HUDEP-2 (cell line): ENCODE results near the gene RHOJ.

Experiments used
- DNase-seq, 76 experiments: peaks; one replicate each; lab custom pipeline; 2025; ENCODE audit not compliant: unreplicated experiment in 76 of 76; lab: John Stamatoyannopoulos, UW

The RHOJ gene

GRCh38 chr14:63205044-63205575, 867 bp downstream of the RHOJ start:
- DNase-seq: no peak

GRCh38 chr14:63205866-63206265, 1.6 kb downstream of the RHOJ start:
- no peak for DNase-seq

DNA sequence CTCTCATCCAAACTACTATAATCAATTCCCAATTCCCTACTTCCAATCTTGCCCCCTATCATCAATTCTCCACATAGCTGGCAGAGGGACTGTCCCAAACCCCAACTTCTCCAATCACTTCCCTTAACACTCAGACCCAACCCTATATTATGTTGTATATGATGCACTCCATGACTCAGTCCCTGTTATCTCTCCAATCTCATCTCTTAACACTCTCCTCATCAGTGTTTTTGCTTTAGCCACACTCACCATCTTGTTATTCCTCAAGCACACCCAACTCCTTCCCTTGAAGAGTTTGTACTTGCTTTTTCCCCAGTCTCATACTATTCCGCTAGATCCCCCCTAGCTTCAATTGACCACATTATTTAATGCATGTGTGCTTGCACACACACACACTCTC, 4.9 kb downstream of the RHOJ start:
- no peak for DNase-seq

DNA sequence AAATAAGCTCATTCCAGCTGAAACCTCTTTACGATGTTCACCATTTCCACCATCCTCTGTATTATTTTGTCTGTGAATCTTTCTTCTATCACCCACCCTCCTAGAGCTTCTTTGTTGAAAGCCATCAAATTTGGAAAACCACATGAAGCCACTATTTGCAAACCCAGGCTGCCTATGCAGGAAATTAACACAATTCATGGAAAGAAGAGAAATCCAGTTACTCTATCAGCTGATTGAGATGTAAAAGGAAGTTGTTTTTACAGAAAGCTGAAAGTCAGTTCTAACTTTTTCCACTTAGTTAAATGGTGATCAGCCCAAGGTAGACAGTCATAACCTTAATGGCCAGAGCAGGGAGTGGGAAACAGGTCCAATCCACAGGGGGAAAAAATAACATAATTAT, 6.6 kb downstream of the RHOJ start:
- no peak for DNase-seq

- DNase-seq: no peak
Observed at GRCh38 chr14:63212209-63212608, 8.0 kb downstream of the RHOJ start.

- no peak for DNase-seq
Observed at GRCh38 chr14:63212776-63213500, 8.7 kb downstream of the RHOJ start.

GRCh38 chr14:63214417-63215196, 10.4 kb downstream of the RHOJ start:
- DNase-seq: no peak

- DNase-seq: no peak
Observed at GRCh38 chr14:63220526-63220925, 16.3 kb downstream of the RHOJ start.

DNA sequence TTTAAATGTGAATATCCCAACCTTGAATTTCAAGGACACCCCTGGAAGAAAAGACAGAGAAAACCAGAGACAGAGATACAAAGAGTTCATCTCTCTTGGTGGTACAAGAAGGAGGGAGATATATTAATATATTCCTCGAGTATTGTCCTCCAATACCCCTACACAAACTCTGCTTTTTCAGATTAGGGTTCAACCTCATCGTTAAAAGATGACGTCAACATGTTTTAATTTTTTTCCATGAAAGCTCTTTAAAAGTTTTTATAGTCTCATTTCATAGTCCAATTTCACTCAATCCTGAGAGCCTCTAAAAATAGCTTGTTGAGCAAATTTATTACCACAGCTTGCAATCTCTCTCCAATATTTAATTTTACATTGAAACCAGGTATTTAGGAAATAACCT, 19.4 kb downstream of the RHOJ start:
- DNase-seq: no peak

- DNase-seq: no peak
Observed at GRCh38 chr14:63224196-63224595, 20.0 kb downstream of the RHOJ start.

DNA sequence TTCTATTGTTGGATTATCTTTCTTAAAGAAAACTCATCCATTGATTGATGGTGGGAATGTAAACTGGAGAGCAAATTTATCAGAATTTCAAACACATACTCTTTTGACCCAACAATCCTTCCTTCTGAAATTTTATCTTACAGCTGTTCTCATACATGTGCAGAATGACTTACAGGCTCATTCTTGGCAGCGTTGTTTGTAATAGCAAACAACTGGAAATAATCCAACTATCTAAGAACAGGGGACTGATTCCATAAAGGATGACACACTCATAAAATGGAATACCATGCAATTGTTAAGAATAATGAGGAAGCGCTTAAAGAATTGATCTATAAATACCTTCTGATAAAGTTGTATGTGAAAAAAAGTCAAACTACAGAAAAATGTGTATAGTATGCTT, 24.0 kb downstream of the RHOJ start:
- DNase-seq: no peak

GRCh38 chr14:63229330-63230059, 25.3 kb downstream of the RHOJ start:
- no peak for DNase-seq

DNA sequence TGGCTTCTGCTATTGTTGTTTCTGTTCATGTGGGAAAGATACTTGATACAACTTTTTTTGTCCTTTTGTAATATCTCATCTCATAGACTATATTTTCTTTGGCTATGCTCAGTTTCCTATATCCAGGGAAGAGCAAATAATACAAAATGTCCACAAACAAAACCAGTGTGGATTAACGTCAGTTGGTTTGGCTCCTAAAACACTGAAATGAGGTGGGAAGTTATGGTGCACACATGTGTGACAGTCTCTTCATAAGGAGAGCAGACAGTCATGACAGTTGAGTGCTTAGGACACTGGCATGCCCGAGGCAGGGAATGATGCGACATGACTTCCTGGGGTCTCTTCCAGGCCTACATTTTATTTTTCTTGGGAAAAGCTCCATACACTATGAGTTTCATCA, 27.5 kb downstream of the RHOJ start:
- DNase-seq: no peak

DNA sequence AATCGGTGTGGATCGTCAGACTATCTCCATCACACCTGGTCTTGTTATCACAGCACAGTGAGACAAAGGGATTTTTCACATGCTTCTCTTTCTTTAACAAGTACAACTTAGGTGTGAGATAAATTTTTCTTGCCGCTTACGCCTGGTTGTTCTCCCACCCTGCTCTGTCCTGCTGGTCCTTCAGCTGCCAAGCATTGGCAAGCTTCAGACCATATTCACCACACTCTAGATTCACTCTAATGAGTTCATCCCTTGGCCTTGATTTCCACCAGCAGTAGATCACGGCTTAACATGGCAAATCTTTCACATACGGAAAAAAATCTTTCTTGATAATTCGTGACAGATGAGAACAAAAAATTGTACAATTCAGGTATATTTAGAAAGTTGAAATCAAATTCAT, 33.5 kb downstream of the RHOJ start:
- no peak for DNase-seq

- no peak for DNase-seq
Observed at GRCh38 chr14:63240221-63240620, 36.0 kb downstream of the RHOJ start.

GRCh38 chr14:63241096-63241495, 36.9 kb downstream of the RHOJ start:
- DNase-seq: no peak

DNA sequence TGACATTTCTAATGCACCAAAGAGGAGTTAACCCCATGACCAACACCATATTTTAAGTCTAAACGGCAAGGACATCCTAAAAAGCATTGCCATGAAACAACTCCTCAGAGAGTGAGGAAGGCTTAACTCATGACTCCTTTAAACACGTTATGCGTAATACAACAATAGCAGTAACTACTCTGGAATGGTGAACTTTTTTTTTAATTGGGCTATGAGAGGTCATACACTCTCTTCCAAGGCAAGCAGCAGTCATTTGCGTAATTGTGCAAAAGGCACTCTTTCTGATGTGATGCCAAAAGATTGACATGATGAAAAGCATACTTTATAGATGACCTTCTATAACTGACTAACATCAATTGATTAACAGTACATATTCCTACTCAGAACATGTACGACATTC, 39.4 kb downstream of the RHOJ start:
- DNase-seq: no peak

DNA sequence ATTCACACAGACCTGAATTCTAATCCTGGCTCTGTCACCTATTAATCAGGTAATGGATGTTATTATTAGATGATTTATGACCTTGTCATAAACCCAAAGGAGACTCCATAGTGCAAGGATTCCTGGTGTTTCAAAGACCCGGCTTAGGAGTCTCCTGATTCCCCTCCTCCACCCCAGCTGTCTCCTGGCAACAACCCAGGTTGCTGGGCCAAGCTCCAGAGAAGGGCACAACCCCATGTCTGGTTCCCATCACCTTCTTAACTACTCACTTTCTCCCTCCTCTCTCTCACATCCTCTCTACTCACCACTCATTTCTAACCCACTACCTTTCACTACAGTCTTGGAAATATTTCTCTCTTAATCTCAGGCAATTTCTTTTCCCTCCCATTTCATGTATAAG, 41.6 kb downstream of the RHOJ start:
- DNase-seq: no peak

DNA sequence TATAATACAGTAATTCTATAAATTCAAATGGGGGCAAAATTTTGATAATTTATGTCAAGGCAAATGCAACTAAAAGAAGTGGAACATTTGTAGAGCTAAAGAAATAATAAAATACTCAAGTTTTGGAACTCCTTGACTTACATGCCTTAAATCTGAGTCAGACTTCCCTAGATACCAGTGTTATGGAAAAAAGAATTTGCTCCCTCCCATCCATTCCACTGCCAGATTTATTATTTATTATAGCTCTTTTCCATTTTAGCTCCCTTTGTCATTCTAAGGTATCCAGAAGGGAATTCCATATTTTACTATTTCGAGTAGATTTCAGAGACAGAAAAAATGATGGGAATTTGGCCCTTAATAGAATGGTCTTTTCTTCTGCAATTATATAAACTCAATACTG, 44.0 kb downstream of the RHOJ start:
- DNase-seq: no peak

DNA sequence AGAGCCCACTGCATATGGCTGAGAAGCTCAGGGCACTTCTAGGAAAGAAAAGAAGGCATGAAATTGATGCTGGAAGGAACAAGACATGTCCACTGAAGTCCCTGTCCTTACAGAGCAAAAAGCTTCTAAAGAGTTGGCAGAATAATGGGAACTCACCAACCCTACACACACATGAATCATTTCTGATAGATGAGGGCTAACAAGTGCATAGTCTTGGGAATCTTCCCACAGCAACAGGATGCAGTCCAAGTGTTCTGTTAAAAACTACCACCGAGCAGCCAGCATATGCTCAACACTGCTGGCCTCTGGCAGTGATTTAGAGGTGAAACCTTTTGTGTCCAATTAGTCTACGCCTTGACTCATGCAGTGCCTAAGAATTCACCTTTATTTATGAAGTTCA, 44.8 kb downstream of the RHOJ start:
- DNase-seq: no peak

DNA sequence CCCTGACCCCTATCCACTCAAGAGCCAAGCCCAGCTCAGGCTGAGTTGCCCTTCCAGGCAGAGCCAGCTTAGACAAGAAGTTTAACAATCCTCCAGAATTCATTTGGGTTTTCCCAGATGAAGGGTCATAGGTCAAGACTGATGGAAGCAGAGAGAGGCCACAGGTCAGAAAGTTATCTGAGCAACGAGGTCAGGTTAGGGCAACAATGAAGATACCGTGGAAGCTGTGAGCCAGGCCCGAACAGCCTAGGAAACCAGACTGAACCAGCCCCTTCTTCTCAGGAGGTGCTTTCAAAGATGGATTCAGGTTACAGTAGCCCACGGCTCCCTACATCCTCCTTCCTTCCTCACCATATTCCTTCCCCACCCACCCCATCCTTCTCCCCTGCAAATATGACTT, 53.1 kb downstream of the RHOJ start:
- no peak for DNase-seq
